Measurements from ENCODE around the gene RBBP6.

DNA sequence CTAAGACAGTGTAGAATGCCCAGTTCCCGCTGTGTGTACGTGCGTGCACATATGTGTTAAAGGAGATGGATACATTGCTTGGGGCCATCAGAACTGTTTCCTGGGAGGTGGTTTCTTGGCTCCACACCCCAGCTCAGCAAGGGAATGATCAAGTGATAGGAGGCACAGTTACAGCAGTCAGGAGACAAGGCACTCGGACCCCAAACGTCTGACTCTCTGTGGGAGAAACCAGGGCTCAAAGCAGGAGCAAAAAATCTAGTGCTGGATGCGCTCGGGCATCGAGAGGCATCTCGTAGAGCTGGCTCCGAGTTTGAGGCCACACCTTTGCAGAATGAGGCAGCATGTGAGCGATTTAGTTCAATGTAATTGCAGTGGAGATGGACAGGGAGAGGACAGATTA is 71.9 kb downstream of the RBBP6 start:
- TF ChIP-seq, protein P1, sequence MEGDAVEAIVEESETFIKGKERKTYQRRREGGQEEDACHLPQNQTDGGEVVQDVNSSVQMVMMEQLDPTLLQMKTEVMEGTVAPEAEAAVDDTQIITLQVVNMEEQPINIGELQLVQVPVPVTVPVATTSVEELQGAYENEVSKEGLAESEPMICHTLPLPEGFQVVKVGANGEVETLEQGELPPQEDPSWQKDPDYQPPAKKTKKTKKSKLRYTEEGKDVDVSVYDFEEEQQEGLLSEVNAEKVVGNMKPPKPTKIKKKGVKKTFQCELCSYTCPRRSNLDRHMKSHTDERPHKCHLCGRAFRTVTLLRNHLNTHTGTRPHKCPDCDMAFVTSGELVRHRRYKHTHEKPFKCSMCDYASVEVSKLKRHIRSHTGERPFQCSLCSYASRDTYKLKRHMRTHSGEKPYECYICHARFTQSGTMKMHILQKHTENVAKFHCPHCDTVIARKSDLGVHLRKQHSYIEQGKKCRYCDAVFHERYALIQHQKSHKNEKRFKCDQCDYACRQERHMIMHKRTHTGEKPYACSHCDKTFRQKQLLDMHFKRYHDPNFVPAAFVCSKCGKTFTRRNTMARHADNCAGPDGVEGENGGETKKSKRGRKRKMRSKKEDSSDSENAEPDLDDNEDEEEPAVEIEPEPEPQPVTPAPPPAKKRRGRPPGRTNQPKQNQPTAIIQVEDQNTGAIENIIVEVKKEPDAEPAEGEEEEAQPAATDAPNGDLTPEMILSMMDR (IDR thresholded peaks at IDR 0.05): no peak
- no peak for TF ChIP-seq POLR2A (IDR thresholded peaks at IDR 0.05)

Data from adrenal gland (tissue), 5 donors.